NCI-H526 treated with DMSO at 0.1 percent for 48 hours (cell line): ENCODE measurements around the gene ACSL4.

Experiments used
- DNase-seq: peaks from one replicate; lab custom pipeline; 2025; lab: John Stamatoyannopoulos, UW

Gene ACSL4

GRCh38 chrX:109601486-109601885 is 131.6 kb downstream of the ACSL4 start:
- no peak for DNase-seq

- DNase-seq: no peak
Measured at GRCh38 chrX:109600237-109600651, 132.8 kb downstream of the ACSL4 start.

GRCh38 chrX:109596015-109596414 is 137.0 kb downstream of the ACSL4 start:
- DNase-seq: no peak
